ENCODE results near the gene NPIPB2. TPM values are rescaled to one million over a fixed set of nuclear protein-coding genes. Genes with fewer than 3 reads are reported as not detected.
"Not testable (repeated sequence)": the region's sequence is repeated elsewhere in the genome, so short reads cannot be mapped to it uniquely, and the experiment has no call there.

Gene NPIPB2
- total and polyA plus RNA-seq, 2 of the 8 experiments (the other 6 are each of a cell fraction or from before 2014, with no cell fraction given) = 7.5 to 8.3 TPM

DNA sequence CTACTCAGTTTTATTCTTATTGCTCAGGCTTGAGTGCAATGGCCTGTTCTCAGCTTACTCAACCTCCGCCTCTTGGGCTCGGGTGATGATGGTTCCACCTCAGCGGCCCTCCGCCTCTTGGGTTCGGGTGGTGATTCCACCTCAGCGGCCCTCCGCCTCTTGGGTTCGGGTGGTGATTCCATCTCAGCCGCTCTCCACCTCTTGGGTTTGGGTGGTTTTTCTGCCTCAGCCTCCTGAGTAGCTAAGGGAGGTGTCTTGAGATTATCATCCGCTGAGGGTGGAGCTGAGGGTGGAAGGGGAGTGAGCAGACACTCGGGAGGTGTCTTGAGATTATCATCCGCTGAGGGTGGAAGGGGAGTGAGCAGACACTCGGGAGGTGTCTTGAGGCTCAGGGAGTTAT lies 14.5 kb downstream of the NPIPB2 start:
- H2BK5ac ChIP-seq (ENCODE audit: low read depth, low read length); H4K20me1 ChIP-seq (replicated peaks in 1 of 2; ENCODE audit: control insufficient read depth in 1 of 2, insufficient read depth in 2 of 2, low read length in 2 of 2); H3K36me3 ChIP-seq (ENCODE audit: control insufficient read depth in 2 of 4, insufficient read depth in 4 of 4, low read length in 3 of 4); H3K23me2 ChIP-seq (ENCODE audit: low read depth, low read length); H2BK120ac ChIP-seq (replicated peaks; ENCODE audit: low read depth, low read length); H2BK20ac ChIP-seq (ENCODE audit: low read length); H3K9ac ChIP-seq (replicated peaks in 1 of 4; ENCODE audit: extremely low read depth in 1 of 4, low read depth in 3 of 4, low read length in 3 of 4); H3K27me3 ChIP-seq (replicated peaks in 1 of 4; ENCODE audit: control insufficient read depth in 3 of 4, extremely low read depth in 1 of 4, insufficient read depth in 3 of 4, low read length in 3 of 4); H4K91ac ChIP-seq (replicated peaks; ENCODE audit: insufficient read length, low read length); H3K23ac ChIP-seq (ENCODE audit: insufficient read length); H2AK5ac ChIP-seq (ENCODE audit: low read depth, low read length); H3K79me1 ChIP-seq (ENCODE audit: low read depth, low read length); POLR2A ChIA-PET (ENCODE audit: partially characterized antibody); DNase-seq (ENCODE audit: low read depth in 1 of 2, low spot score in 2 of 2); H3K27ac ChIP-seq (ENCODE audit: low read depth, low read length); H3K4ac ChIP-seq (replicated peaks; ENCODE audit: insufficient read length, low read depth, low read length); H2BK15ac ChIP-seq (ENCODE audit: low read length); H3K4me3 ChIP-seq (ENCODE audit: extremely low read depth in 1 of 4, insufficient read depth in 2 of 4, low read depth in 3 of 4, low read length in 4 of 4); H3K4me1 ChIP-seq (replicated peaks in 1 of 4; ENCODE audit: control insufficient read depth in 3 of 4, insufficient read depth in 4 of 4, low read length in 3 of 4); H2AFZ ChIP-seq (ENCODE audit: low read length); H4K8ac ChIP-seq (ENCODE audit: extremely low read depth, insufficient read depth, low read length); H3K79me2 ChIP-seq (ENCODE audit: control insufficient read depth in 1 of 2, insufficient read depth in 2 of 2, low read length in 2 of 2); H3K56ac ChIP-seq (replicated peaks; ENCODE audit: insufficient read length, low read depth, low read length); H3K4me2 ChIP-seq (ENCODE audit: insufficient read depth in 1 of 2, low read depth in 2 of 2, low read length in 2 of 2); H3K9me3 ChIP-seq (ENCODE audit: insufficient read depth in 2 of 2, low read depth in 1 of 2, low read length in 1 of 2); H3K14ac ChIP-seq (ENCODE audit: insufficient read length); CTCF ChIA-PET (ENCODE audit: partially characterized antibody); H2BK12ac ChIP-seq (ENCODE audit: low read depth, low read length); H3K18ac ChIP-seq (ENCODE audit: extremely low read depth, low read length); H4K5ac ChIP-seq (ENCODE audit: insufficient read length, low read depth, low read length); FAIRE-seq: not testable (repeated sequence)
- 74% methylated on average over 13 of the region's 13 CpGs; no CpG with 5 or more reads in 1 of the 2 experiments for WGBS, 2 experiments (ENCODE audit: extremely low coverage in 1 of 2, insufficient coverage in 1 of 2, insufficient read length in 1 of 2, insufficient replicate concordance in 2 of 2, low coverage in 1 of 2, low lambda C conversion rate in 2 of 2, missing lambda C conversion rate in 1 of 2)

DNA sequence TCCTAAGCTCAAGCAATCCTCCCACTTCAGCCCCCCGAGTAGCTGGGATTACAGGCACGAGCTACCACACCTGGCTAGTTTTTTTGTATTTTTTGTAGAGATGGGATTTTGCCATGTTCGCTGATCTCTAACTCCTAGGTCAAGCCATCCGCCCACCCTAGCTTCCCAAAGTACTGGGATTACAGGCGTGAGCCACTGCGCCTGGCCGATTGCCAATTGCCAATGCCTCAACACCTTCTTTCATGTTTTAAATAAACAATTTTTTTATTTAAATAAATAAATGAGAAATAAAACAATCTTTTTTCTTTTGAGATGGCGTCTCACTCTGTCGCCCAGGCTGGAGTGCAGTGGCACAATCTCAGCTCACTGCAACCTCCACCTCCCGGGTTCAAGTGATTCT lies 17.8 kb downstream of the NPIPB2 start:
- H3K23ac ChIP-seq (ENCODE audit: insufficient read length); H2BK5ac ChIP-seq (ENCODE audit: low read depth, low read length); H3K14ac ChIP-seq (ENCODE audit: insufficient read length); FAIRE-seq; H3K27ac ChIP-seq (ENCODE audit: low read depth, low read length); H3K27me3 ChIP-seq (replicated peaks in 1 of 4; ENCODE audit: control insufficient read depth in 3 of 4, extremely low read depth in 1 of 4, insufficient read depth in 3 of 4, low read length in 3 of 4); H3K79me1 ChIP-seq (ENCODE audit: low read depth, low read length); H2BK120ac ChIP-seq (replicated peaks; ENCODE audit: low read depth, low read length); POLR2A ChIA-PET (ENCODE audit: partially characterized antibody); H2AFZ ChIP-seq (ENCODE audit: low read length); DNase-seq (ENCODE audit: low read depth in 1 of 2, low spot score in 2 of 2); H3K18ac ChIP-seq (ENCODE audit: extremely low read depth, low read length); H3K23me2 ChIP-seq (ENCODE audit: low read depth, low read length); H3K36me3 ChIP-seq (ENCODE audit: control insufficient read depth in 2 of 4, insufficient read depth in 4 of 4, low read length in 3 of 4); H4K8ac ChIP-seq (ENCODE audit: extremely low read depth, insufficient read depth, low read length); H4K20me1 ChIP-seq (replicated peaks in 1 of 2; ENCODE audit: control insufficient read depth in 1 of 2, insufficient read depth in 2 of 2, low read length in 2 of 2); H2BK12ac ChIP-seq (ENCODE audit: low read depth, low read length); H3K9ac ChIP-seq (replicated peaks in 1 of 4; ENCODE audit: extremely low read depth in 1 of 4, low read depth in 3 of 4, low read length in 3 of 4); H3K4me3 ChIP-seq (ENCODE audit: extremely low read depth in 1 of 4, insufficient read depth in 2 of 4, low read depth in 3 of 4, low read length in 4 of 4); CTCF ChIA-PET (ENCODE audit: partially characterized antibody); H2AK5ac ChIP-seq (ENCODE audit: low read depth, low read length); H3K4me1 ChIP-seq (replicated peaks in 1 of 4; ENCODE audit: control insufficient read depth in 3 of 4, insufficient read depth in 4 of 4, low read length in 3 of 4); H3K9me3 ChIP-seq (ENCODE audit: insufficient read depth in 2 of 2, low read depth in 1 of 2, low read length in 1 of 2); H3K4ac ChIP-seq (replicated peaks; ENCODE audit: insufficient read length, low read depth, low read length); H3K79me2 ChIP-seq (ENCODE audit: control insufficient read depth in 1 of 2, insufficient read depth in 2 of 2, low read length in 2 of 2); H2BK15ac ChIP-seq (ENCODE audit: low read length); H3K4me2 ChIP-seq (ENCODE audit: insufficient read depth in 1 of 2, low read depth in 2 of 2, low read length in 2 of 2); H3K56ac ChIP-seq (replicated peaks; ENCODE audit: insufficient read length, low read depth, low read length); H4K91ac ChIP-seq (replicated peaks; ENCODE audit: insufficient read length, low read length); H2BK20ac ChIP-seq (ENCODE audit: low read length); H4K5ac ChIP-seq (ENCODE audit: insufficient read length, low read depth, low read length): not testable (repeated sequence)
- 85% methylated on average over 10 of the region's 10 CpGs; no CpG with 5 or more reads in 1 of the 2 experiments for WGBS, 2 experiments (ENCODE audit: extremely low coverage in 1 of 2, insufficient coverage in 1 of 2, insufficient read length in 1 of 2, insufficient replicate concordance in 2 of 2, low coverage in 1 of 2, low lambda C conversion rate in 2 of 2, missing lambda C conversion rate in 1 of 2)

Data from H1 (cell line).